ENCODE measurements around the gene TMEM45A.
A peak's percentile ranks its signal among the peaks of the same experiment; 100 is the strongest.
"Not testable (repeated sequence)": the region's sequence is repeated elsewhere in the genome, so short reads cannot be mapped to it uniquely, and the experiment has no call there.

TMEM45A gene

DNA sequence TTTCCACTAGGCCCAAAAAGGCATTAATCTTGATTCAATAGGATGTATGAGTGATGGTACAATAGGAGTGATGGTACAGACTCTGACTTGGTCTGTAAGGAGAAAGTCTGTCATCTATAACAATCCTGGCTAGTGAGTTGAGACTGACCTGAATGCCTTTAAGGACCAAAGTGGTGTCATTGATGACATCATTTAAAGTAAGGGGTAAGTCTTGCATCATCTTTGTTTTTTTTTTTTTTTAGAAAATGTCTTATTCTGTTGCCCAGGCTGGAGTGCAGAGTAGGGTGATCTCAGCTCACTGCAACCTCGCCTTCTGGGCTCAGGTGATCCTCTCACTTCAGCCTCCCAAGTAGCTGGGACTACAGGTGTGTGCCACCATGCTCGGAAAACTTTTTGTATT lies 5.6 kb upstream of the TMEM45A start:
- DNase-seq = no peak

DNA sequence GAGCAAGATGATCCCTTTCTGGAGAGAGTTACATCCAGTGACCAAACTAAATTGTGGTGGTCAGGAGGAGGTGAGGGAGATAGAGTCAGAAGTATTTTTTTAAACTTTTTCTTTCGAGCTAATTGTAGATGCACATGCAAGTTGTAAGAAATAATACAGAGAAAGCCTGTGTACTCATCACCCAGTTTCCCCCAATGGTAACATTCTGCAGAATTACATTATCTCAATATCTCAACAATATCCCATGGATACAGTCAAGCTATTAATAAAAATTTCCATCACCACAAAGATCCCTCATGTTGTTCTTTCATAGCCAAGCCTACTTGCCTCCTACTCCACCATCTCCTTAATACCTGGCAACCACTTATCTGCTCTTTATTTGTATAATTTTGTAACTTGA lies 3.3 kb upstream of the TMEM45A start:
- no peak for DNase-seq

DNA sequence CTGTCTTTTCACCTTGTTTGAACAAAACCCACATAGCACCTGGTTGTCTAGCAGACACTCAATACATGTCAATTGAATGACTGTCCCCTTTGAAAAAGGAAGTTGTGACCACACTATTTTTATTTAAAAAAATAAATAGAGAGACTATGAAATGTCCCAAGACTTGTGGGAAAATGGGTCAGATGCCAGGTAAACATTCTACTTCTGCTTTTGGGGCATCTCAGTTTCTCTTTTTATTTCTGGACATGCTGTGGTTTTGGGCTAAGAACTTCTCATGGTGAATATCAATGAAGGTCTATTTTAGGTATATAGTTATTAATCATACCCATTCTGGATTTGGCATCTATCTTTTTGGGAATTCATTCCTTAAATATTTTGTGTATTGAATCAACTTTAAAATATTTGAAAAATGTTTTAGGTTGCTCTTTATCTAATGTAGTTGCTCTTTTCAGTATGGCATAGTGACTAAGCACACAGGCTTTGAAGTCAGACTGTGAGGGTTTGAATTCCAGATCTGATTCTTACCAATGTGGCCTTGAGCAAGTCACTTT lies 4.4 kb downstream of the TMEM45A start:
- no peak for DNase-seq

- DNase-seq = no peak
Measured at GRCh38 chr3:100499651-100500050, 7.2 kb downstream of the TMEM45A start.

GRCh38 chr3:100500320-100500880 lies 8.0 kb downstream of the TMEM45A start:
- DNase-seq = no peak

DNA sequence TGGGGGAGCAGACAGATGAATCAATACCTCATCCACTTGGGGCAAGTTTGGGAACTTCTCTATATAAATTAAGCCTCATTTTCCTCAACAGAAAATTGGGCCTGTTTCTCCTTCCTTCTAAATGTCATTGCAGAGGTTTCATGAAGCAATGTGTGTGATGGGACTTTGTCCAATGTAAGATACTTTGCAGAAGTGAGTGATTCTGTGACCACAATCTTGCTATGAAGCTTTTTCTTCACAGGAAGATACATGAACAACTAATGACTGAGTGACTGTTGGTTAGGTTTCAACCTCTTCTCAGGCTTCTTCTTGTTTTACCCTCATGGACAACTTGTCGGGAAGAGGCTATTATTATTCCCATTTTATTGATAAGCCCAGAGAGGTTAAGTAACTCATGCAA lies 11.0 kb downstream of the TMEM45A start:
- no peak for DNase-seq

- no peak for DNase-seq
Measured at GRCh38 chr3:100506355-100506754, 13.9 kb downstream of the TMEM45A start.

GRCh38 chr3:100509818-100510217 lies 17.4 kb downstream of the TMEM45A start:
- not testable (repeated sequence) for DNase-seq

DNA sequence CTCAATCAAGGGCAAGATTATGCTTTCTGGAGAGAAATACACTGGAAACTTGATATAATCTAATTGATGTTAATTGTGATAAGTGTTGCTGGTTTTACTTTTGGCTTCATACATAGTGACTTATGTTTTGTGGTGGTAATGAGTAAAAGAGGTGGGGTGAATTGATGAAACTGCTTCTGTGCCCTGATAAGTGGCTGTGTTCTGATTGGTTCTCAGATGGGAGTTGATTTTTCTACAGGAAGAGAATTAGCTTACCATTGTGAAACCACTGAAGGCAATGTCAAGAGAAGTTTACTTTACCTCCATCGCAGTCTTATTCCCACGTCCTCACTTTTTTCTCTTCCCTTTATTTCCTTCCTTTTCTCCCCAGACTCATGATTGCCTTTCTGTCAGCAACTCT lies 23.8 kb downstream of the TMEM45A start:
- no peak for DNase-seq

DNA sequence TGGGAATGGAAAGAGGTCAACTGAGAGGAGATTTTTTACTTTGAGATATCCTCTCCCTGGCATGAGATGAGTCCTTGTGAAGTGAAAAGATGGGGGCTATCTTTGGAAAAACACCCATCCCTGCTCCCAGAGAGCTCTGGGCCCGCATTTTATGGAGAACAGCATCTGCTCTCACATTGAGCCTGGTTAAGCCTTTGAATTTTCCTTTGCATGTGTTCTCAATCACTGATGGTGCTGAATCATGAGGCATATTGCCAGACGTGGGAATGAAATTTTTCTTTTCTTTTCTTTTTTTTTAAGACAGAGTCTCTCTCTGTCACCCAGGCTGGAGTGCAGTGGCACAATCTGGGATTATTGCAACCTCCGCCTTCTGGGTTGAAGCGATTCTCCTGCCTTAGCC lies 24.4 kb downstream of the TMEM45A start:
- no peak for DNase-seq

DNA sequence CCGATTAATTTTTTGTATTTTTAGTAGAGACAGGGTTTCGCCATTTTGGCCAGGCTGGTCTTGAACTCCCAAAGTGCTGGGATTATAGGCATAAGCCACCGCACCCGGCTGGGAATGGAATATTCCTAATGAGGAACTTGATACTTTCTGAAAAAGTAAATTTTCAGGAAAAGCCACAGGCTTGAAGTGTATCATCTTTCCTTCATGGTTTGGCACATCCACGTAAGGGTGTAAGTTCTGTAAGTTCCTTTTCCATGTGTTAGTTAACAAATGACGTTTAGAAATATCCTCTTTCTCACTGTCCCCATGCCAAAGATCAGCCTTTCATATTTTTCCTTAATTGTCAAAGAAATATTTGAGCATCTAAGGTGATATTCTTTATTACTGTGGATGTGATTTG lies 24.9 kb downstream of the TMEM45A start:
- DNase-seq = no peak

DNA sequence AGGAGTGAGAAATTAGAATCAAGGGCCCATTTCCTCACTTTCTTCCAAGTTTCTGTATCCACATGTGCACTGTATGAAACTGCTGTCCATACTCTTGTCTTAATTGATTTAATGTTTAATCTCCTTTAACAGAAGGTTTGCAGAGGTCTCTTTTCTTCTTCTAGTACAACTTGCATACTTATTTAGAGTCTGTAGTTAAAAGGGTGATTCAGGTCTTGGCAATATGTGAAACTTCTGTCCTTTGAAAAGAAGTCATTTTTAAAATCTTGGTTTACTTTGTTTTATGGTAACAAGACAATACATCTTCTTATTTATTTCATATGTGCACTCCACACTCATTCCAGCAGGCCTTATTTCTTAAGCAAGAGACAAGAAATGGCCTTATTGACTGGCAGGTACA lies 25.8 kb downstream of the TMEM45A start:
- no peak for DNase-seq

- no peak for DNase-seq
Measured at GRCh38 chr3:100518983-100519382, 26.6 kb downstream of the TMEM45A start.

DNA sequence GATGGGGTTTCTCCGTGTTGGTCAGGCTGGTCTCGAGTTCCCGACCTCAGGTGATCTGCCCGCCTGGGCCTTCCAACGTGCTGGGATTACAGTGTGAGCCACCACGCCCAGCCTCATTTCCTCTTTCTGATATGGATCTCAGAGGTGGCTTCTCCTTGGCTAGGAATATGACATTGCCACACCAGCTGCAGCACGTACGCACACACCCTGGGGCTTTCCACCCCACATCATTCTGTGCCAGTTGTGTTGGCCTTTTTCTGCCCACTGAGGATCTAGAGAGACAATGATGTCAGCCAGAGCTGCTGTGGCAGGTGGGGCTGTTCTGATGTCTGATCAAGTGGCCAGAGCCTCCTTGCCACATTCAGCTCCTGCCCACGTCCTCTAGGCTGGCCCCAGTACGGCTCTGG lies 29.0 kb downstream of the TMEM45A start:
- DNase-seq = no peak

- no peak for DNase-seq
Measured at GRCh38 chr3:100522125-100522524, 29.7 kb downstream of the TMEM45A start.

- DNase-seq = no peak
Measured at GRCh38 chr3:100523050-100523760, 30.8 kb downstream of the TMEM45A start.

GRCh38 chr3:100525753-100526612 lies 33.6 kb downstream of the TMEM45A start:
- DNase-seq = peak; percentile 11

DNA sequence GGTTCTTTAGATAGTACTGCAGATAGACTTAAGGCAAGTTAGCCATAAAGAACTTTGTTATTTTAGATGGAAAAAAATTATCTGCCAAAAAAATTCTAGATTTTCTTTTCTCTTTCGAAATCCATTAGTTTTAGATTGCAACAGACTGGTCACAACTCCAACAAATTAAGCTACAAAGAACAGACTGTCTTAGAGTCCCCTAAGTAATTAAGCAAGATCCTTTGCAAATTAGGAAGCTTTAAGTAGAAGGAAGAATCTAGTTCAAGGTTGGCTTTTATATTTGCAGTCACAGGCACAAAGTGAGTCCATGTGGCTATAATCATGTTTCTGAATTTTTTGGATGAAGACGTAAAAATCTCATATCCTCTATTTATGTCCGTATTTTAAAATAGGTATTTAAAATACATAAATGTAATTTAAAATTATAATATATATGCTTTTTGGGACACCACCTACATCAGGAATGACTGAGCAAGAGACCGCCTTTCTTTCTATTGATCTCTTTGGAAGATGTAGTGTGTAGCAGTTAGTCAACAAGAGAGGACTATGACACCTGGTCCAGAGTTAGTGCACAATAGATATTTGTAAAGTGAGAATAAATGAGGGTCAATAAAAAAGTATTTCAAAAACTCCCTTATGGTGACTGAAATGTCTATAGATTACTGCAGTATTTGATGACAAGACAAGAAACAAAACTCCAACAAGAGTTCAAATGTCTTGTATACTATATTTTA lies 34.4 kb downstream of the TMEM45A start:
- no peak for DNase-seq

- no peak for DNase-seq
Measured at GRCh38 chr3:100527347-100527735, 34.9 kb downstream of the TMEM45A start.

DNA sequence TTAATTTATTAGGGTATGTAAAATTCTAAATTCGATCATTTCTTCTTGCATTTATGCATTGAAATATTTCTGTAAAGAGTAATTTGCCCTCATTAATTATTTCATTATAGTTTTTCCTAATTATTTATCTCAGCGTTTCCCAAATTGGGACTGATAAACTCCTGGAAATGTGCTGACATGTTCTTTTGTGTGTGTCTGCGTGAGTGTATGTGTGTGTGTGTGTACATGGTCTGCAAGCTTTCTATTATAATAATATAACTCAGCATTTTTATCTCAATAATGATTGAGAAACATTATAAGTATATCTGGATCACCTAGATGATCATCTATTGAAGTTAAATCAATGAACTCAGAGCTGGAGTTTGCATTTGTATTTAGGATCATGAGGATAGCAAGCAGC lies 38.7 kb downstream of the TMEM45A start:
- no peak for DNase-seq

DNA sequence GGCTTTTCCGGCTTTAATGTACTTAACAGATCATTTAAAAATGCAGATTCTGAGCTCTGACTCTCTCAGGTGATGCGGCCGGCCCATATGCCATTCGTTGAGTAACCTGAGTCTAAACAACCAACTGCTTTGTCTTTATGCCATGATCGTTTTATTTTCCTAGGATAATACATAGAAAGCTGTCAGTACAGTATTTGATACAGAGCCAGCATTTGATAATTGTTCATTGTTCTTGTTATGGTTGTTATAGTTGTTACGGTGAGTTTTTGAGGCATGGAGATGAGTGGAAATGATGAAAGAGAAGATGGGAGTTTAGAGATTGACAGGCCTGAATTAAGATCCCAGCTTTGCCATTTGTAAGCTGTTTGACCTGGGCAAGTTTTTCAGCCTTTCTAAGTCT lies 40.0 kb downstream of the TMEM45A start:
- DNase-seq = no peak

- no peak for DNase-seq
Measured at GRCh38 chr3:100533176-100533575, 40.8 kb downstream of the TMEM45A start.

DNA sequence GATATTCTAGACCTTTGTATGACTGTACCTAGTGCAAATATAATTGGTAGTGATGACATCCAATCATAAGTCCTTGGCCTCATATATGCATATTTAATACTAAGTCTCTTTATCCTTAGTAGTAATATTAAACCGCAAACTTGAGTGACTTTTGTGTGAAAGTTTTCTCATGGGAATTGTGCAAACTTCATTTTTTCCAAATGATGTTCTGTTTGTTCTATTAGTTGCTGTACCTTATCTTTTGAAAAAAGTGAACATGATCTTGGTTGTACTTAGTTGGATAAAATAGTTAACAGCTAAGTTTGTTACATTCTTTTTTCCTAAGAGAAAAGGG lies 43.2 kb downstream of the TMEM45A start:
- DNase-seq = no peak

All from eye (tissue), 1 donor.